NCI-H2029 (cell line): Measurements from ENCODE around the gene PDE10A.

Experiments used
- DNase-seq: peaks from one replicate; lab custom pipeline; 2025; lab: John Stamatoyannopoulos, UW

Gene PDE10A

GRCh38 chr6:165551828-165552227, 111.2 kb downstream of the PDE10A start:
- DNase-seq, result no peak

GRCh38 chr6:165548450-165548849, 114.6 kb downstream of the PDE10A start:
- no peak for DNase-seq

GRCh38 chr6:165545806-165546205, 117.2 kb downstream of the PDE10A start:
- DNase-seq, result no peak

- no peak for DNase-seq
Observed at GRCh38 chr6:165543781-165544180, 119.3 kb downstream of the PDE10A start.

GRCh38 chr6:165536911-165537310, 126.1 kb downstream of the PDE10A start:
- DNase-seq, result no peak

- DNase-seq, result no peak
Observed at GRCh38 chr6:165519316-165519715, 143.7 kb downstream of the PDE10A start.

GRCh38 chr6:165515963-165516624, 146.9 kb downstream of the PDE10A start:
- DNase-seq, result no peak

- no peak for DNase-seq
Observed at GRCh38 chr6:165514621-165515020, 148.4 kb downstream of the PDE10A start.

GRCh38 chr6:165511807-165512206, 151.2 kb downstream of the PDE10A start:
- DNase-seq, result no peak

- no peak for DNase-seq
Observed at GRCh38 chr6:165508321-165508869, 154.6 kb downstream of the PDE10A start.

GRCh38 chr6:165506657-165507056, 156.4 kb downstream of the PDE10A start:
- no peak for DNase-seq

GRCh38 chr6:165500214-165500907, 162.7 kb downstream of the PDE10A start:
- DNase-seq, result peak; percentile 60

- DNase-seq, result no peak
Observed at GRCh38 chr6:165497472-165497871, 165.6 kb downstream of the PDE10A start.

- DNase-seq, result no peak
Observed at GRCh38 chr6:165488624-165489295, 174.3 kb downstream of the PDE10A start.

GRCh38 chr6:165487950-165488349, 175.1 kb downstream of the PDE10A start:
- no peak for DNase-seq

GRCh38 chr6:165487347-165487746, 175.7 kb downstream of the PDE10A start:
- no peak for DNase-seq

- DNase-seq, result no peak
Observed at GRCh38 chr6:165486183-165487137, 176.6 kb downstream of the PDE10A start.

GRCh38 chr6:165484178-165484889, 178.7 kb downstream of the PDE10A start:
- DNase-seq, result no peak

GRCh38 chr6:165481921-165482320, 181.1 kb downstream of the PDE10A start:
- no peak for DNase-seq

- DNase-seq, result no peak
Observed at GRCh38 chr6:165480916-165481315, 182.1 kb downstream of the PDE10A start.

GRCh38 chr6:165478581-165478980, 184.5 kb downstream of the PDE10A start:
- no peak for DNase-seq
